PC-3 (cell line): Measurements from ENCODE around the gene COL4A1. TPM values are rescaled to one million over a fixed set of nuclear protein-coding genes. Genes with fewer than 3 reads are reported as not detected.

Source experiments
- ATAC-seq: fragments of 200-7000 bp; cut with Tn5 transposase; 2 replicates; pipeline ENCODE4 v1.9.1; 2020; ENCODE audit warnings: mild to moderate bottlenecking, moderate library complexity
- Bru-seq: library from RNA; stranded (reverse); fragments of 400-500 nt; gene quantifications from one replicate; lab custom pipeline; 2021; lab: Mats Ljungman, UMichigan
- BruChase-seq, 2 experiments: library from RNA; stranded (reverse); fragments of 400-500 nt; gene quantifications; one replicate each; lab custom pipeline; 2021; lab: Mats Ljungman, UMichigan
- BruUV-seq: library from RNA; stranded (reverse); fragments of 400-500 nt; replicated peaks from 2 replicates; lab custom pipeline; 2021; lab: Mats Ljungman, UMichigan
- CTCF ChIA-PET: fragments of 300-600 bp; sonication (Branson Sonifier 250); formaldehyde crosslinking; loops from one replicate; lab custom pipeline; 2022; ENCODE audit warnings: antibody characterized with exemption; lab: Charles Lee
- POLR2A ChIA-PET: fragments of 300-600 bp; sonication (Branson Sonifier 250); formaldehyde crosslinking; loops from one replicate; lab custom pipeline; 2022; ENCODE audit warnings: antibody characterized with exemption; ENCODE audit not compliant: unreplicated experiment; lab: Charles Lee
- DNase-seq: peaks from one replicate; pipeline ENCODE4 v3.0.0-alpha.2; 2015
- H2AFZ ChIP-seq: fragments of 300-600 bp; sonication (generic); 2 replicates; pipeline ENCODE4 v1.6.0; 2016; ENCODE audit warnings: antibody characterized with exemption, low read length
- H3F3A ChIP-seq: fragments of 300-600 bp; sonication (generic); one replicate; pipeline ENCODE4 v1.6.0; 2017; ENCODE audit warnings: antibody characterized with exemption, low read length, control low read depth, mild to moderate bottlenecking; ENCODE audit not compliant: unreplicated experiment
- H3K27ac ChIP-seq: fragments of 300-600 bp; sonication (generic); 2 replicates; pipeline ENCODE4 v1.5.1; 2016; ENCODE audit warnings: mild to moderate bottlenecking, low read length
- H3K27me3 ChIP-seq: fragments of 300-600 bp; sonication (generic); 2 replicates; pipeline ENCODE4 v1.6.1; 2016; ENCODE audit warnings: low read length, mixed read lengths
- H3K36me3 ChIP-seq: fragments of 300-600 bp; sonication (generic); 2 replicates; pipeline ENCODE4 v1.6.1; 2016; ENCODE audit warnings: low read depth, mixed run types, low read length, mixed read lengths
- H3K4me1 ChIP-seq: fragments of 300-600 bp; sonication (generic); 2 replicates; pipeline ENCODE4 v1.5.1; 2016; ENCODE audit warnings: low read length; ENCODE audit not compliant: insufficient read depth
- H3K4me2 ChIP-seq: fragments of 300-600 bp; sonication (generic); 2 replicates; pipeline ENCODE4 v1.6.0; 2016; ENCODE audit warnings: low read length
- H3K4me3 ChIP-seq: fragments of 300-600 bp; sonication (generic); 2 replicates; pipeline ENCODE4 v1.5.1; 2016; ENCODE audit warnings: mild to moderate bottlenecking, low read length, mixed read lengths
- H3K79me2 ChIP-seq: fragments of 300-600 bp; sonication (generic); 2 replicates; pipeline ENCODE4 v1.6.1; 2017; ENCODE audit warnings: low read length, mixed read lengths
- H3K9ac ChIP-seq: fragments of 300-600 bp; sonication (generic); 2 replicates; pipeline ENCODE4 v1.6.0; 2016; ENCODE audit warnings: mild to moderate bottlenecking, low read length
- H3K9me2 ChIP-seq: fragments of 300-600 bp; sonication (generic); replicated peaks from 2 replicates; pipeline ENCODE4 v1.6.1; 2016; ENCODE audit warnings: mixed run types, low read length, mixed read lengths
- H3K9me3 ChIP-seq: fragments of 300-600 bp; sonication (generic); 2 replicates; pipeline ENCODE4 v1.6.1; 2016; ENCODE audit warnings: low read length, mixed read lengths
- H4K20me1 ChIP-seq: fragments of 300-600 bp; sonication (generic); 2 replicates; pipeline ENCODE4 v1.6.1; 2016; ENCODE audit warnings: low read length, mixed read lengths
- CTCF ChIP-seq: fragments of 300-600 bp; sonication (generic); conservative IDR thresholded peaks from 2 replicates; pipeline ENCODE4 v1.5.1; 2017; ENCODE audit warnings: antibody characterized with exemption, low read depth, mild to moderate bottlenecking, low read length
- EZH2 ChIP-seq: fragments of 300-600 bp; sonication (generic); IDR thresholded peaks from one replicate; pipeline ENCODE4 v1.6.1; 2017; ENCODE audit warnings: antibody characterized with exemption, mild to moderate bottlenecking, low read length; ENCODE audit not compliant: unreplicated experiment
- EZH2phosphoT487 ChIP-seq: fragments of 300-600 bp; sonication (generic); IDR thresholded peaks from 2 replicates; pipeline ENCODE4 v1.6.1; 2018; ENCODE audit warnings: mild to moderate bottlenecking, antibody characterized with exemption, low read length, borderline replicate concordance
- intact Hi-C: fragments of 100-400 bp; cut with micrococcal nuclease; formaldehyde crosslinking; loops from 2 replicates; pipeline ENCODE4 v1.9.0; 2023
- long read RNA-seq: library from polyadenylated mRNA; unstranded; transcript quantifications from one replicate; pipeline ENCODE4 v2.0.0, GENCODE V29; 2021; ENCODE audit not compliant: unreplicated experiment
- total RNA-seq: library from RNA; depleted of rRNA; stranded (reverse); fragments of >200 nt; gene quantifications from 2 replicates; pipeline ENCODE4 v1.2.3, GENCODE V29; 2014; rRNA removed

The COL4A1 gene
- total RNA-seq (35.7 and 48.7 TPM in 2 replicates), Bru-seq, nascent RNA (percentile 49 among the genes with signal in this experiment), BruChase-seq, experiment 1, labeled RNA remaining after a 6-hour chase (percentile 49 among the genes with signal in this experiment), BruChase-seq, experiment 2, labeled RNA remaining after a 2-hour chase (percentile 46 among the genes with signal in this experiment)
- long read RNA-seq, full-length matches to known transcripts = 4 of 29 reads
- long read RNA-seq, partial matches to known transcripts = 15 of 29 reads
- long read RNA-seq, other reads (novel, unspliced or antisense) = 10 of 29 reads

GRCh38 chr13:110306960-110307766 is at the start of gene COL4A1, which contains the start of gene COL4A2:
Gene COL4A1 (minus strand): TSS chr13:110307157. CDS start chr13:110307027, 130 bp downstream.
Gene COL4A2 (plus strand): TSS chr13:110307284. CDS start chr13:110307904, 620 bp downstream.
- ChIA-PET POLR2A (interaction anchor here (0.5 to 1.1 kb wide), 8 partner anchors 9 to 1912 kb away, joined by 3 to 6 read pairs (median 4); no protein-coding TSS in a partner anchor), CTCF (no interaction called here)
- peak within 1 kb of the TSS; percentile 49 for H3K27ac ChIP-seq
- H3K4me2 ChIP-seq = peak within 1 kb of the TSS; percentile 80
- DNase-seq (peak; percentile 65), ATAC-seq (peak; percentile 48)
- H3K9ac ChIP-seq = peak within 1 kb of the TSS; percentile 91
- H3K9me2 ChIP-seq = no peaks in the 10 kb centered on the region
- peaks cover 42% of the 10 kb centered on the region for H3K4me1 ChIP-seq
- no peaks in the 10 kb centered on the region for H3K36me3 ChIP-seq
- H3F3A ChIP-seq = no peaks in the 10 kb centered on the region
- no peak for TF ChIP-seq CTCF
- TF ChIP-seq EZH2phosphoT487 = no peak
- TF ChIP-seq EZH2 = no peak
- peak within 1 kb of the TSS; percentile 69 for H2AFZ ChIP-seq
- H3K4me3 ChIP-seq = peak within 1 kb of the TSS; percentile 72
- H3K27me3 ChIP-seq = no peaks in the 10 kb centered on the region
- peaks cover 74% of the 10 kb centered on the region for H3K79me2 ChIP-seq
- no TSS peak for BruUV-seq
- H3K9me3 ChIP-seq = no peaks in the 10 kb centered on the region
- intact Hi-C loops = loop anchor here (5.0 kb wide), 1 partner anchor 105 kb away; no protein-coding TSS in a partner anchor
- H4K20me1 ChIP-seq = no peaks in the 10 kb centered on the region

GRCh38 chr13:110356362-110356761 is 49.4 kb upstream of the COL4A1 start:
- no peak overlapping the region for H3K27ac ChIP-seq
- H3K4me3 ChIP-seq = no peak overlapping the region
- H3K4me2 ChIP-seq = no peak overlapping the region
- H3K9ac ChIP-seq = no peak overlapping the region
- no peaks in the 10 kb centered on the region for H3F3A ChIP-seq
- H4K20me1 ChIP-seq = no peaks in the 10 kb centered on the region
- BruUV-seq = no TSS peak
- DNase-seq (no peak), ATAC-seq (no peak)
- no peak for TF ChIP-seq CTCF
- TF ChIP-seq EZH2phosphoT487 = no peak
- TF ChIP-seq EZH2 = no peak
- H3K79me2 ChIP-seq = peaks cover 18% of the 10 kb centered on the region
- POLR2A ChIA-PET = no interaction called here
- no peaks in the 10 kb centered on the region for H3K9me3 ChIP-seq
- no peaks in the 10 kb centered on the region for H3K27me3 ChIP-seq
- no peaks in the 10 kb centered on the region; the same call in 1 of the 2 replicates for H3K36me3 ChIP-seq
- H2AFZ ChIP-seq = no peak overlapping the region
- H3K9me2 ChIP-seq = no peaks in the 10 kb centered on the region
- intact Hi-C loops = no loop called here
- CTCF ChIA-PET = no interaction called here
- peaks cover 17% of the 10 kb centered on the region; the same call in 1 of the 2 replicates for H3K4me1 ChIP-seq
